Gastrocnemius medialis (tissue), 4 donors: Measurements from ENCODE around the gene PLEKHA5. TPM values are rescaled to one million over a fixed set of nuclear protein-coding genes. Genes with fewer than 3 reads are reported as not detected.
"Not testable (repeated sequence)": the region's sequence is repeated elsewhere in the genome, so short reads cannot be mapped to it uniquely, and the experiment has no call there.

Source experiments
- ATAC-seq, 2 donors: fragments of 150-250 bp; one replicate each; pipeline ENCODE4 v1.9.1; 2016
- DNase-seq, 2 donors: peaks; one replicate each; pipeline ENCODE4 v3.0.0-alpha.2; 2019
- H3K27ac ChIP-seq, 4 donors: fragments of 200-600 bp; sonication (generic); 1 replicate in 1 of 4; 2 replicates in 3 of 4; pipeline ENCODE4 v1.5.1; 2016 to 2018; ENCODE audit warnings: mild to moderate bottlenecking in 2 of 4, moderate library complexity in 1 of 4
- H3K27me3 ChIP-seq, 3 donors: fragments of 200-600 bp; sonication (generic) in 2 of 3; 1 replicate in 1 of 3; 2 replicates in 2 of 3; pipeline versions ENCODE4 v1.5.1 to v1.6.0; 2016 to 2019; ENCODE audit warnings: mild to moderate bottlenecking in 1 of 3, moderate library complexity in 1 of 3
- H3K36me3 ChIP-seq, 2 donors: fragments of 200-600 bp; sonication (generic) in 1 of 2; one replicate each; pipeline ENCODE4 v1.5.1; 2017 to 2018
- H3K4me1 ChIP-seq, 2 donors: fragments of 200-600 bp; sonication (generic) in 1 of 2; one replicate each; pipeline ENCODE4 v1.5.1; 2016 to 2017; ENCODE audit warnings: mild to moderate bottlenecking in 2 of 2
- H3K4me3 ChIP-seq, 4 donors: fragments of 200-600 bp; sonication (generic) in 3 of 4; 1 replicate in 1 of 4; 2 replicates in 3 of 4; pipeline ENCODE4 v1.5.1; 2016 to 2019; ENCODE audit warnings: mild to moderate bottlenecking in 2 of 4
- H3K9me3 ChIP-seq, 3 donors: fragments of 200-600 bp; sonication (generic) in 2 of 3; 1 replicate in 1 of 3; 2 replicates in 2 of 3; pipeline ENCODE4 v1.5.1; 2016 to 2019
- POLR2A ChIP-seq, 2 donors: fragments of 450-650 bp; IDR thresholded peaks; one replicate each; pipeline ENCODE4 v1.6.1; 2017; ENCODE audit warnings: antibody characterized with exemption in 2 of 2, mild to moderate bottlenecking in 2 of 2, moderate library complexity in 2 of 2
- in situ Hi-C, 4 donors: fragments of 200-750 bp; cut with MboI; loops; one replicate each; pipeline versions ENCODE4 v1.15.0 to v1.8.0; 2017; ENCODE audit warnings: low sequenced_read_pairs in 4 of 4
- intact Hi-C: fragments of 100-400 bp; cut with DNase I; formaldehyde crosslinking; loops from one replicate; pipeline ENCODE4 v1.15.1; 2023; ENCODE audit warnings: low total_unique reads
- total RNA-seq, 4 donors: library from RNA; depleted of rRNA; stranded (reverse); fragments of >200 nt; gene quantifications; one replicate each; pipeline versions ENCODE4 v1.1.0 to v1.2.3, GENCODE V29; 2016
- TF ChIP-seq, protein P1 (sequence below), 5 experiments: fragments of 450-650 bp in 3 of 5; fragments of 200-600 bp in 2 of 5; sonication (generic) in 2 of 5; IDR thresholded peaks in 4 of 5; conservative IDR thresholded peaks in 1 of 5; 1 replicate in 4 of 5; 2 replicates in 1 of 5; pipeline ENCODE4 v1.5.1; 2016 to 2019; ENCODE audit warnings: antibody characterized with exemption in 5 of 5, mild to moderate bottlenecking in 3 of 5, moderate library complexity in 3 of 5

PLEKHA5 gene
- total RNA-seq, 4 donors from 2014 or later: 1.0 to 2.7 (median 1.5) TPM

DNA sequence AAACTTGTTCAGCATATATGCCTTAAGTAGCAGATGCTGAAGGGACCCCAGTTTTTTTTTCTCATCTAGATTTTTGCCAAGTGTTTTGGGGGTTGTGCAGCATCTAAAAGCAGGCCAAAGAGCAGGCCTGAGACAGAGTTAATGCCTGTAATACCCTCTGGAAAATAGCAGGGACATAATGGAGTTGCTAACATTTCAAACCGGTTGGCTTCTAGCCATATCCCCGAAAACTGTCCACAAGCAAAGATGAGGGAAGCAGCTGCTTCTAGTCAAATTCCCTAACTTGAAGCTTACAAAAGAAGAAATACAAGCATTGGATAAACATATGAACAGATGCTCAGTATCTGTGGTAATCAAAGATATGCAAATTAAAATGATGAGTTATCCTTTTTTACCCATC lies 257.6 kb downstream of the PLEKHA5 start:
- TF ChIP-seq, protein P1, sequence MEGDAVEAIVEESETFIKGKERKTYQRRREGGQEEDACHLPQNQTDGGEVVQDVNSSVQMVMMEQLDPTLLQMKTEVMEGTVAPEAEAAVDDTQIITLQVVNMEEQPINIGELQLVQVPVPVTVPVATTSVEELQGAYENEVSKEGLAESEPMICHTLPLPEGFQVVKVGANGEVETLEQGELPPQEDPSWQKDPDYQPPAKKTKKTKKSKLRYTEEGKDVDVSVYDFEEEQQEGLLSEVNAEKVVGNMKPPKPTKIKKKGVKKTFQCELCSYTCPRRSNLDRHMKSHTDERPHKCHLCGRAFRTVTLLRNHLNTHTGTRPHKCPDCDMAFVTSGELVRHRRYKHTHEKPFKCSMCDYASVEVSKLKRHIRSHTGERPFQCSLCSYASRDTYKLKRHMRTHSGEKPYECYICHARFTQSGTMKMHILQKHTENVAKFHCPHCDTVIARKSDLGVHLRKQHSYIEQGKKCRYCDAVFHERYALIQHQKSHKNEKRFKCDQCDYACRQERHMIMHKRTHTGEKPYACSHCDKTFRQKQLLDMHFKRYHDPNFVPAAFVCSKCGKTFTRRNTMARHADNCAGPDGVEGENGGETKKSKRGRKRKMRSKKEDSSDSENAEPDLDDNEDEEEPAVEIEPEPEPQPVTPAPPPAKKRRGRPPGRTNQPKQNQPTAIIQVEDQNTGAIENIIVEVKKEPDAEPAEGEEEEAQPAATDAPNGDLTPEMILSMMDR (IDR thresholded peaks at IDR 0.05 in 4 of 5, conservative IDR thresholded peaks at IDR 0.05 in 1 of 5): no peak
- no peak for TF ChIP-seq POLR2A (IDR thresholded peaks at IDR 0.05)
- Histone ChIP-seq H3K27ac (no peak overlapping the region), H3K36me3 (no peaks in the 10 kb centered on the region), H3K4me3 (no peak overlapping the region), H3K27me3 (no peaks in the 10 kb centered on the region), H3K4me1 (no peaks in the 10 kb centered on the region), H3K9me3 (no peaks in the 10 kb centered on the region)
- DNase-seq (no peak), ATAC-seq (no peak)
- in situ Hi-C loops (no loop called here), intact Hi-C loops (no loop called here)

DNA sequence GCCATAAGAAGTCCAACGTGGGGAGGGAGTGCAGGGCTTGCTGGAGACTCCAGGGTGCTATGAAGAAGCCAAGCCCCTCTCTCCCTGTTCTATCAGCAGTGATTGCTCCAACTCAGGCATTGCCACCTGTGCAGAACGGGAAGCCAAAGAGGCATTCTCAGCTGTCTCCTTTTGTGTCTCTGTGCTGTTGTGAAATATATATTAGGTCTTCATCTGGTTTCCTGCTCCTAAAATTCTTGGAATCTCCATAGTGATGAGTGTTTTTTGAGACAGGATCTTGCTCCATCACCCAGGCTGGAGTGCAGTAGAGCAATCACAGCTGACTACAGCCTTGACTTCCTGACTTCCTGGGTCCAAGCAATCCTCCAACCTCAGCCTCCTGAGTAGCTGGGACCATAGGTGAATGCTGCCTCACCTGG lies 258.6 kb downstream of the PLEKHA5 start:
- peak in 1 of 2 donors; percentile 77 for ATAC-seq
- Histone ChIP-seq H3K4me1 (no peaks in the 10 kb centered on the region), H3K4me3 (no peak overlapping the region), H3K27me3 (no peaks in the 10 kb centered on the region), H3K36me3 (no peaks in the 10 kb centered on the region), H3K9me3 (no peaks in the 10 kb centered on the region), H3K27ac (no peak overlapping the region)
- peak in 1 of 2 donors; percentile 26 for DNase-seq
- intact Hi-C loops (no loop called here), in situ Hi-C loops (no loop called here)
- TF ChIP-seq, protein P1 (IDR thresholded peaks at IDR 0.05 in 4 of 5, conservative IDR thresholded peaks at IDR 0.05 in 1 of 5): no peak
- TF ChIP-seq POLR2A (IDR thresholded peaks at IDR 0.05): no peak

DNA sequence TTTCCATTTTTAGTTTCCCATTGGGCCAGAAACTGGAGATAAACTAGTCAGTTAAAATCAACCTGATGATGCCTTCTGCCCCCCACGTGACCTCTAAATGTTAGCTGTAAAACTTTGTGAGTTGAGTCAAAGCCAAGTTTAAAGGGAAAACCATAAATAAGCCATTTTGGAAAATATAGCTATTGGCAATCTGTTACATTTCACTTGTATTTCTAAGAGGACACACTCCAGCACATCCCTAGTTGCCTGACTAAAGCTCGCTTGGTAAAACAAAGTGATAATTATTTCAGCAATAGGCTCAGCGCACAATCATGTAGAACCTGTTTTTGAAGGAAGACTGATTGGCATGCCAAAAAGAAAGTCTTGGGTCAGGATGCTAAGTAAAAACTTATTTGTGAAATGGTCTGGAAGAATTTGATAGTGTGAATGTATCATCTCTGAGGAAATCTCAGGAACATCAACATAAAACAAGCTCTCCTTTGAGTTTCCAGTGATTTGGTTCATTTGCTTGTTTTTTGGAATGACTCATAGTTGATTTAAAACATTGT lies 260.6 kb downstream of the PLEKHA5 start:
- H3K9me3 ChIP-seq: no peaks in the 10 kb centered on the region
- TF ChIP-seq, protein P1 (IDR thresholded peaks at IDR 0.05 in 4 of 5, conservative IDR thresholded peaks at IDR 0.05 in 1 of 5): no peak
- TF ChIP-seq POLR2A (IDR thresholded peaks at IDR 0.05): no peak
- intact Hi-C loops: no loop called here
- ATAC-seq: no peak
- no peak overlapping the region for H3K4me3 ChIP-seq
- no peaks in the 10 kb centered on the region for H3K36me3 ChIP-seq
- no peak for DNase-seq
- no peak overlapping the region for H3K27ac ChIP-seq
- in situ Hi-C loops: no loop called here
- no peaks in the 10 kb centered on the region for H3K4me1 ChIP-seq
- no peaks in the 10 kb centered on the region for H3K27me3 ChIP-seq

DNA sequence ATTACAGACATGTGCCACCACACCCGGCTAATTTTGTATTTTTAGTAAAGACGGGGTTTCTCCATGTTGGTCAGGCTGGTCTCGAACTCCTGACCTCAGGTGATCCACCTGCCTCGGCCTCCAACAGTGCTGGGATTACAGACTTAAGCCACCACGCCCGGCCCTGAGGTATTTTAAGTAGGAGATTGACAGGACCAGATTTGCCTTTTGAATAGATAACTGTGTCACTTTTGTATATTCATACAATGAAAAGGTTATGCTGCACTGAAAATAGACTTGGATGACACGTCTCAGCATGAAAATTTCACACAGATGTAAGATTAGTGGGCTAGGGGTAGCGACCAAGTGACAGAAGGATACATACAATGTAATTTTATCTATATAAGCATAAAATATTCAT lies 263.1 kb downstream of the PLEKHA5 start:
- H3K4me3 ChIP-seq, H3K4me1 ChIP-seq, DNase-seq, in situ Hi-C loops, intact Hi-C loops, H3K9me3 ChIP-seq, ATAC-seq, H3K27me3 ChIP-seq, H3K36me3 ChIP-seq, H3K27ac ChIP-seq: not testable (repeated sequence)

DNA sequence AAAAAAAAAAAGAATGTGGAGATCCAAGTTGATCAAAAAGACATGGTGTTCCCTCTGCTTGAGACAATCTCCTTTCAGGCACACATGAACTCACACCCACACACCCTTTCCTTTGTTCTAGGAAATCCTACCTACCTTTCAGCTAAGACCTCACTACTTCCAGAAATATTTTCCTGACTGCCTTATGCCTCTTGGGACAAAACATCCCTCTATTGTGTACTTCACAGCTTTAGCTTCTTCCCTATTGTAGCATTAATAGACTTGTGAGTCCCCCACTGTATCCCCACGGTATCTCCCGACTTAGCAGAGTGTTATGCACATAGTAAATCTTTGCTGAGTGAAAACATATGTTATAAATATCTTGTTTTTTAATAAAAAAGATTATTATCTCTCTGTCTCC lies 264.9 kb downstream of the PLEKHA5 start:
- no peak overlapping the region for H3K4me3 ChIP-seq
- no peaks in the 10 kb centered on the region for H3K4me1 ChIP-seq
- TF ChIP-seq POLR2A (IDR thresholded peaks at IDR 0.05): no peak
- TF ChIP-seq, protein P1 (IDR thresholded peaks at IDR 0.05 in 4 of 5, conservative IDR thresholded peaks at IDR 0.05 in 1 of 5): no peak
- H3K36me3 ChIP-seq: no peaks in the 10 kb centered on the region
- intact Hi-C loops (no loop called here), in situ Hi-C loops (no loop called here)
- no peaks in the 10 kb centered on the region for H3K27me3 ChIP-seq
- DNase-seq: no peak
- no peak overlapping the region for H3K27ac ChIP-seq
- no peak for ATAC-seq
- H3K9me3 ChIP-seq: no peaks in the 10 kb centered on the region
